HG03469 (cell line): ENCODE results near the gene SAMD5.
"Not testable (repeated sequence)": the region's sequence is repeated elsewhere in the genome, so short reads cannot be mapped to it uniquely, and the experiment has no call there.

Source experiments
- ATAC-seq: cut with Tn5 transposase; IDR thresholded peaks from one replicate; pipeline ENCODE4 v1.9.1; 2021; ENCODE audit warnings: mild to moderate bottlenecking, moderate library complexity, moderate number of reproducible peaks; ENCODE audit not compliant: unreplicated experiment

Gene SAMD5

DNA sequence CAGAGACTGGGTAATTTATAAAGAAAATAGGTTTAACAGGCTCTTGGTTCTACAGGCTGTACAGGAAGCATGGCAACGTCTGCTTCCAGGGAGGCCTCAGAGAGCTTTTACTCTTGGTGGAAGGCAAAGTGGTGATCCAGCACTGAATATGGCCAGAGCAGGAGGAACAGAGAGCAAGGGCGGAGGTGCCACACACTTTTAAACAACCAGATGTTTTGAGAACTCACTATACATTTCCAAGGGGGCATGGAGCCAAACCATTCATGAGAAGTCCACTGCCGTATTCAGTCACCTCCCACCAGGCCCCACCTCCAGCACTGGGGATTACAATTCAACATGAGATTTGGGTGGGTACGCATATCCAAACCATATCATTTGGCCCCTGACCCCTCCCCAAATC lies 18.7 kb downstream of the SAMD5 start:
- no peak for ATAC-seq

DNA sequence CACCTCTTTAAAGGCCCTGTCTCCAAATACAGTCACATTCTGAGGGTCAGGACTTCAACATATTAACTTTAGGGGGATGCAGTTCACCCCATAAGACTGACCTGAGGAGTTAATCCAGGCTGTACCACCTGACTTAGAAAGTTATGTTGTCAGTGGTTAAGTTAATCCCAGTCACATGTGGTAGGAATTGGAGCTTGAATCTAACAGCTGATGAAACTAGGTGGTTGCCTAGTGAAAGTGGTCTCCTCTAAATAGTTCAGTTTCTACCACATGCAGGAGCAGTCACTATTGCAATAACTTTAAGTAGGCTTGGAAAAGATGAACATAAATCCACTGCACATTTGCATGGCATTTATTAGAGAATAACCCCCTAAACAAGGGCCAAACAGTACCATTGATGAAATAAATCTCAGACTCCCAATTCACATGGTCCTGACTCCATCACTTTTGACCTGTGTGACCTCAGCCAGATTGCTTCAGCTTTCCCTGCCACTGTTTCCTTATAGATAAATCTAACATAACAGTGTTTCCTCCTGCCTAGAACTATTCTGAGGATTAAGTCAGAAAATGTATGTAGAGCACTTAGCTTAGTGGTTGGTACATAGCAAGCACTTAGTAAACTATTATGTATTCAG lies 20.1 kb downstream of the SAMD5 start:
- no peak for ATAC-seq

DNA sequence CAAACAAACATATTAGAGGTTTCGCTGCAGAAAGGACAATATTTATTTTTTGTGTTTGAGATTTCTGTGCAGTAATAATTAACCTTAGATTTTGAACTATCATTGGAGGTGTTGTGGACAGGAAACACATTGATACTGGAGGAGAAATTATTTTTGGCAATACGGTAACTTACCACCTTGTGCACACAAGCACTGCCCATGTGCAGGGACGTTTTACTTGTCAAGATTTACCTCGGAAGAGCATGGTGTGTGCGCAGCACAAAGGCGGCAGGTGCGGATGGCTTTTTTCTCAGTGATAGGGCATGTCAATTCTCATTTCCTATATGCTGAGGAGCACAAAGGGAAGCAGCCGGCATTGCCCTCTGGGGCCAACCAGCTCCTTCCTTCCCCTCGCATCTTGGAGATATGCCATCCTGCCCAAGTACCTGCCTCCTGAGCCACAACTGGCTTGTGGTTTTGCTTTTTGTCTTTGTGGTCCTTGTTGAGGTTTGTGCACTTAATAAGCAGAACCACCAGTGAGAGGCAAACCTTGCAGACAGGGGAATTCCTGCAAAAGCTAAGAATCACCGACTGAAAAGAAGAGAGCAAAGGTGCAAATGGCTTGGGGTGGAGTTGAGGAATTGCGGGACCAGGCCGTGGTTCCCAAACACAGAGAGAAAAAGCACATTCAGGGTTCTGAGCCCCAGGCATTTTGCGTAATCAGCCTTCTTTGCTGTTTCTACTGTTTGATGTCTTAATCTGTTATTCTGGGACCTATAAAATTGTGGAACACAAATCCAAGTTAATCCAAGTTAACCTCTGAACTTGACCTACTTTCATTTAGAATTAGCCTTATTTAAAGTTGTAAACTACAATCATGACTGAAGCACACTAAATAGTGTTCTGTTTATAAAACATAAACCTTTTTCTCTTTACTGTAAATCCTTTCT lies 21.9 kb downstream of the SAMD5 start:
- no peak for ATAC-seq

DNA sequence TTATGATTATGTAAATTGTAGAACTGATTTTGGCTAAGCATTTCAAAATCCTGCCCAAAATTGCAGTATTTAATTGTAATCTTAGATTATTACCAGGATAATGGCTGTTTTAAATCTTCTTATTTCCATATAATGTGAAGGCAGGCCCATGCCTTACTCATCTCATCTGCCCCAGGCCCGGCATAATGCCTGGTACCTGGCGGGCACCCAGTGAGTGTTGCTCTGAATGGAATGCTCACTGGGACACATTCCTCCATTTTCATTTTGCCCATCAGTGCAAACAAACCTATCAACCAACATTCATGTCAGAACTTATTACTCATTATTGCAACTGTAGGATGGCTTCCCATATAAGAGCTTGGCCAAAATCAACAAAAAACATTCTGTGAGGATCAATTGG lies 22.8 kb downstream of the SAMD5 start:
- no peak for ATAC-seq

DNA sequence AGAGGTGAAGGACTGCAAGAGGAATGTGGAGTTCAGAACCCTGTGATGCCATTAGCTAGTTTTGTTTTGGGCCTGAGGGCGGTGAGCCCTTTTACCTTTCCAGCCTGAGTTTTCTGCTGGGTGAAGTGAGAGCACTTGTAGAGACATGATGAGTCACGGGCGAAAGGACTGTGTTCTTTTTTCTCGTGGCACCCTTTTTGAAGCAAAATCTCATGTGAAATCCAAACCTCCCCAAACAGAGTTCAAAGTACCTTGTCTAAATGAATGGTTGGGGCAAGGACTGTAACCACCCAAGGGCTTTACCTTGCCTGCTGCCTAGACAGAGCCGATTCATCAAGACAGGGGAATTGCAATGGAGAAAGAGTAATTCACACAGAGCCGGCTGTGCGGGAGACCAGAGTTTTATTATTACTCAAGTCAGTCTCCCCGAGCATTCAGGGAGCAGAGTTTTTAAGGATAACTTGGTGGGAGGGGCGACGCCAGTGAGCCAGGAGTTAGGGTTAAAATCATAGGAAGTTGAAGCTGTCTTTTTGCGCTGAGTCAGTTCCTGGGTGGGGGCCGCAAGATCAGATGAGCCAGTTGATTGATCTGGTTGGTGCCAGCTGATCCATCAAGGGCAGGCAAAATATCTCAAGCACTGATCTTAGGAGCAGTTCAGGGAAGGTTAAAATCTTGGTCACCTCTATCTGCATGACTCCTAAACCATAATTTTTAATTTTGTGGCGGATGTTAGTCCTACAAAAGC lies 25.8 kb downstream of the SAMD5 start:
- ATAC-seq: no peak

DNA sequence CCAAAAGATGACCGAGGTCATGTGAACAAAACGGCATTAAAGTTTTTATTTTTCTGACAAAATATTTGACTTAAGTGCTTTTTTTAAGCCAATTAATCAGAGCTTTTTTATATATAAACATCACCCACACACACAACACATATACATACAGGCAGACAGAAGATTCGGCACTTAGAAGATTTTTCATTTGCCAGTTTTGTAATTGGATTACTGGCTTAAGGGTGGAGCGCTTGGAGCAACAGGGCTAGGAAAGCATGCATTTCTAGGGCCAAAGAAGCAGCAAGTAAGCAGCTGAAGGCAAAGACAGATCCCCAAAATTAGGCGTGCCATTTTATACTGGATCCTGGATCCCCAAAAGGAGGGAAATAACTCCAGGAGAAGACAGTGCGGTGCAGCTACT lies 30.3 kb downstream of the SAMD5 start:
- no peak for ATAC-seq

DNA sequence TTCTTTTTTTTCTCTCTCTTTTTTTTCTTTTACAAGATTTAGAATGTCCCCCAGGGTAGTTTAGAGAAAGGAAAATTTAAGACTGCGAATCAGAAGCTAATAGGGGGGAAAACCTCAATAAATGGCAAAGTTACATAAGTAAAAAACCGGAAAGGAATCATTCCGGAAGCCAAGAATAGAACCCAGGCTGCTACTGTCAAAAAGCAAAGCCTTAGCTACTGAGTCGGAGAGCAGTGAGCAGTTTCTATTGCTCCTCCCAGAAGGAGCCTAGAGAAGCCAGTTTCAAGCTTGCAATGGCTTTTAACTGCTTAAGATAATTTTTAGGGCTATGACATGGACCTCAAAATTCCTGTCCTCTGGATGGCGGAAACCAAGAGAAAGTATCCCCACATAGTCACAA lies 31.6 kb downstream of the SAMD5 start:
- ATAC-seq: no peak

DNA sequence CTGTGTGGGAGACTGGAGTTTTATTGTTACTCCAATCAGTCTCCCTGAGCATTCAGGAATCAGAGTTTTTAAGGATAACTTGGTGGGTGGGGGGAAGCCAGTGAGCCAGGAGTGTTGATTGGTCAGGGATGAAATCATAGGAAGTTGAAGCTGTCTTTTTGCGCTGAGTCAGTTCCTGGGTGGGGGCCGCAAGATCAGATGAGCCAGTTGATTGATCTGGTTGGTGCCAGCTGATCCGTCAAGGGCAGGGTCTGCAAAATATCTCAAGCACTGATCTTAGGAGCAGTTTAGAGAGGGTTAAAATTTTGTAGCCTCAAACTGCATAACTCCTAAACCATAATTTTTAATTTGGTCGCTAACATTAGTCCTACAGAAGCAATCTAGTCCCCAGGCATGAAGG lies 33.9 kb downstream of the SAMD5 start:
- not testable (repeated sequence) for ATAC-seq

DNA sequence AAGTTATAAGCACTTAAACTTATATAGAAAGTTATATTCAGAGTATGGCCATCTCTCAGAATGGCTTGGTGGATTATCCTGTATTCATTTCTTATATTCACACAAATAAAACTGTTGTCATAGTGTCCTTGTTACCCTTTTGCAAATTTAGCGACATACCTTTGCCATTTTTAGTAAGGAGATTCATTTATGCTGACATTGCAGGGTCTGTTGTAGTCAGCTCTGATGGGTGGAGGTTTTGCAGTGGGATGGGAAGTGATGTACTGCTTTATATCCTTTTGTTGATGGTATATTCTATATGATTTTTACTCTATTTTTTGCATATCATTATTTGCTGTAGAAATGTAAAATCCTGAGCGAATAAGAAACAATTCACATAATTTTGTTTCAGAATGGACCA lies 35.9 kb downstream of the SAMD5 start:
- ATAC-seq: no peak

DNA sequence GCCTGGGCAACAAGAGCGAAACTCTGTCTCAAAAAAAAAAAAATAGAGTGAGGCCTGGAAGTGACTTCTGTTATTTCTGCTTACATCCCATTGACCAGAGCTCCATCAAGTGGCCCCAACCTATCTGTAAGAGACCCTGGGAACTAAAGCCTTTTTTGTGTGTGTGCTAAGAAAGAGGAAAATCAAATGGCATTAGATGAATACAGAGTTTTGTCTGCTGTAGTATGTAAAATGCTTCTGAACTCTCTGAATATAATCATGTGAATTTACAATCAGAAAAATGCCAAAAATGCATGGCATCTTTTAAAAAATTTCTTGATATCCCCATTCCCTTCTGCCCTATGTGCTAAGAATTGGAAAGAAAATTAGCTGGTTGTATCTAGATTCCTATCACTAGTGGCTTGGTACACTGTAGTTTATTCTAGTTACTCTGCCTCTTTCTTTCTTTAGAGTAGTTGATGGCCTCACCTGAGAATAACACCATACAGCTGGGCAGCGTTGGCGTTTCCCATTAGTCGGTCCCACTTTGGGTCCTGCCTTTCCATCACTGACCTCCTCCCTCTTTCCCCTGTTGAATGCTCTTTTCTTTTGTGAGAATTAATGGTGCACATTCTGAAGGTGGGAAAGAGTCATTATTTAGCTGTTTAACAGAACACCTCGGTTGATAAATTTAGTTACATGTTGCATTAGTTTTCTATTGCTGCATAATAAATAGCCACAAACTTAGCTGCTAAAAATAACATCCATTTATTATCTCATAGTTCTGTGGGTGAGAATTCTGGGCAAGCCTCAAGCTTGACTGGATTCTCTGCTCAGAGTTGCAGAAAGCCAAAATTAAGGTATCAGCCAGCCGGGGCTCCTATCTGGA lies 38.2 kb downstream of the SAMD5 start:
- no peak for ATAC-seq

DNA sequence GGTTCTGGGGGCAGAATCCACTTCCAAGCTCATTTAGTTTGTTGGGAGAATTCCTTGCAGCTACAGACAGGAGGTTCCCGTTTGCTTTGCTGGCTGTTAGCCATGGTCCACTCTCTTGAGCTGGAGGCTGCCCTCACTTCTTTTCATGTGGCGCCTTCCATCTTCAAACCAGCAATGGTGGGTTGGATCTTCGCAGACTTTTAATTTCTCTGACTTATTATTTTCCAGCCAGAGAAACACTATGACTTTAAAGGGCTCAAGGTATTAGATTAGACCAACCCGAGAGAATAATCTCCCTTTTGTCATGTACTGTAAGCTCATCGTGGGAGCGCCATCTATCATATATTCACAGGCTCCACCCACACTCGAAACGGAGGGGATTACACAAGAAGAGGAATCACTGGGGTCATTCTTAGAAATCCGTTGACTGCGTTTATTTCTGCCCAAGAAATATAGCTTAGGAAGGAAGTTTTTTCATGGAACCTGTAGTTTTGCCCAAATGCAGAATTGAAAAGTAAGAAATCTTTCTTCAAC lies 38.9 kb downstream of the SAMD5 start:
- no peak for ATAC-seq

DNA sequence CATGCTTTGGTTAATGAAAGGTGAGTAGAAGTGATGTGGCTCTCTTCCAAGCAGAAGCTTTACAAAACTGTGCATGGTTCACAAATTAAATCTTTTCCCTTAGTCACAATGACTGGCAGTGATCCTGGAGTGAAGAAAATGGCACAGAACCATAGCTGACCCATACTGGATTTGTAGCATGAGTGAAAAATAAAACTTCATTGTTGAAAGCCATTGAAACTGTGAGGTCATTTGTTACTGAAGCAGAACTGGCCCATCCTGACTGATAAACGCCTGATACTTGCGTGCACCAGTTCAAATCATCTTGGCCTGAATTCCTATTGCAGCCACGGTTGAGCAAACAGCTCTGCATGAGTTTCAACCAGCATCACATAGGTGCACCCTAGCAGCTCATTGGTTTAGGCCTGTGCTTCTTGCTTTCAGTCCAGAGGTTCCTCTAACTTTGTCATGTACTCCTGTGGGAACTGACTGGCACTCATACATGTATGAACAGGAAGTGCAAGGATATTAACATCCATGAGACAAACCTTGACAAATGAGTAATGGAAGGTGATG lies 40.5 kb downstream of the SAMD5 start:
- ATAC-seq: no peak

DNA sequence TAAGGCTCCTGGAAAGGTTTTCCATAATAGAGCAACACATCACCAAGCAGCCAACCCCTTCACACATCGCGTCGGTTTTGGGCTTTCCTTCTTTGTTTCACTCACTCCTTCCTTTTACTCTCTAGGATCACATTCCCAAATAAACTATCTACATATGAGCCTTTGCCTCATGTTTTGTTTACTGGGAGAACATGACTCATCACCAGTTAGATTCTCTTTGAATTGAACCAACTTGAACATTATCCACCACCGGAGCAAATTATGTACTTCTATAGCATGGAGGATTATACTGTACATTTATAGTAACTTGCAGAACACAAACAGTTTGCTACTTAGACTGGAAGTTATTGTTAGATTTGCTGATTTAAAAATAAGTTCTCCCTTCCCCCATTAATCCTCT lies 41.0 kb downstream of the SAMD5 start:
- no peak for ATAC-seq

DNA sequence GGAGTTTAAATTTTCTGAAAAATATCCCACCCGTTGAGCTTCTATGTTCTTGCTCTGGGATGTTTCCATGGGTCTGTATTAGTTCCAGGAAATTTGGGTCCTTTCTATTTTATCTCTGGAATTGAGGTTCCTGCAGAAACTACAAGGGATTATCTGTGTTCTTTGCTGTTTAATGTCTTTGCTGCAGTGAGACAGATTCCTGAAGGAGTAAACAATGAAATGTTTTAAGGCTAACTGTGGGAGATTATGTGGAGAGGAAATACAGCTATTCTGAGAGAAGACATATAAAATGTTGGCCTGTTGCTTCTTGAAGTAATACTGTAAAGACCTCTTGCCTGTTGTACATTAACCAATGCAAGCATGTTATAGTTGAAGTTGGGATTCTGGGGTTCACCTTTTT lies 43.5 kb downstream of the SAMD5 start:
- no peak for ATAC-seq

DNA sequence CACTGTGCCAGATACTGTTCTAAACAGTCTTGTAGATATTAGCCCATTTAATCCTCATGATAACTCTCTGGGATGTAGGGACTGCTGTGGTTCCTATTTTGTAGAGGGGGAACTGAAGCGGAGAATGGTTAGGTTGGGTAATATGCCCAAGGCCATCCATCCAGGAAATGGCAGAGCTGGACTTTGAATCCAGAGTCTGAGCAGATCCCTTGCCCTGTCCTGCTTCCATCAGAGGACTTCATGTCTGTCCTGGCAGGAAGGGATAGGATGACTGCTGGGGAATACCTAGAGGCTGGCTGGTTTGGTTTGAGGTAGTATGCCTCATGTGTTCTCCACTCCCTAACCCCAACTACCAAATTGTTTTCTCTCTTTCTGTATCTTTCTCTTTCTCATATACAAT lies 44.6 kb downstream of the SAMD5 start:
- no peak for ATAC-seq

DNA sequence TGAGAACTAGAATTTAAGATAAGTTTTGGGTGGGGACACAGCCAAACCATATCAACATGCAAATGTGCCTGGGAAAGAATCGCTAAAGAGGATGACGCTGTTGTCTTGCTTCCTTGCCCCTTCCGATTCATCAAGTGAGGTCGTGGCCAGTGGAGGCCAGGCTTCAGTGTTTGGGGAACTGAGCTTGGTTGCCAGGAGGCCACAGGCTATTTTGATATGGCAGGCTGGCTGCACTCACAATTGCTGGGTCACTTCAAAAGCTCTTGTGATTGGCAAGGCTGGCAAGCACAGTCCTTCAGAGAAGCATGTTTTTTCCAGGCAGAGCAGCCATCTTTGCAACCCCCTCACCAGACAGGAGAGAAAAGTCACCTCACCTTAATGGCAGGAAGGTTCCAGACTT lies 45.8 kb downstream of the SAMD5 start:
- ATAC-seq: no peak

DNA sequence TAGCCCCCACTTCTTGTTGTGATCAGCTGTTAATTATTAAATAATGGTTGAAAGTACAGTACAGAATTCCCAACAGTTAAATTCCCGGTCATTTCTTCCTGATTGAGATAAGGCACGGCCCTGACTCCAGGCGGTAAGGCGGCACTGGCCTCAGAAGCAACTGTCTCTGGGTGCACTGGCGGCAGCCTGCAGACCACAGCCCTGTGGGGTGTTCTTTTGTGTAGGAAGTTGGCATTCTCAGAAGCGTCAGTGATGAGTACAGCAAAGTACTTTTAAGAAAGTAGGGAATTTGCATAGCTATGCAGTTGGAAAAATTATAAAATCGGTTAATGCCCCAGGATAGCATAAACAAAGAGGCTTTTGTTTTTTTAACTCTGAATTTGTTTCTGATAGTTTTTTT lies 50.5 kb downstream of the SAMD5 start:
- no peak for ATAC-seq

DNA sequence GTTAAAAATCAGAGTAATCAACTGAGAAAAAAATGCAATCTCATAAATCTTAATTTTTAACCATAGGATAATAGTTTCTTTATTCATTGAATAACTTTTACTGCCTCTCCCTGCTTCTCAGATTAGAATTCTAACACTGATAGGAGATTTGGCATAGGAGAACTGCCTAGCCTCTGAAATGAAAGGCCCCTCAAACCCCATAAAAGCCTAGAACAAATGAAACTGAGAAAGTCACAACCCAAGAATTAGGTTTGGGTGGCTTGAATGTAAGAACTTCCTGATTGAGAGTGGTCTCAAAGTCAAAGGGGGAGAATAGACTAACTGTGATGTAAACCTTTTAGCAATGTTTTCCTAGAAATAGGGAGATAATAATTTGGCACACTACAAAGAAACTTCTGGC lies 52.2 kb downstream of the SAMD5 start:
- no peak for ATAC-seq

DNA sequence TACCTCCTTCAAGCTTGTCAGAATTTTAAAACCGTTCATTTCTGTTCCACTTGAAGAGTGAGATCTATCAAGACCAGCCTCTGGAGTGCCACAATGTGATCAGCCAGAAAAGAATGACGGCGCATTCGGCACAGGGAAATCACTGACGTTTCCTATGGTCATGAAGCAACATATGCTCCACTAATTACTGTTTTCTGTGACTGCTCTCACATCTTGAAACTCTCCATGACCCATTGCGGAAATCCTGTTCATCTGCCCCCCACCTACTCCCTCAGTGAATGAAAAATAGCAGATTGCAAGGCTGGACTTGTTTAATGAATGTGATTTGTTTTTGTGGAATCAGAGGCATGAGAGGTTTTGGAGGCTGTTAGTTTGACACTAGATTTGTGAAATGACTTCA lies 53.2 kb downstream of the SAMD5 start:
- no peak for ATAC-seq

DNA sequence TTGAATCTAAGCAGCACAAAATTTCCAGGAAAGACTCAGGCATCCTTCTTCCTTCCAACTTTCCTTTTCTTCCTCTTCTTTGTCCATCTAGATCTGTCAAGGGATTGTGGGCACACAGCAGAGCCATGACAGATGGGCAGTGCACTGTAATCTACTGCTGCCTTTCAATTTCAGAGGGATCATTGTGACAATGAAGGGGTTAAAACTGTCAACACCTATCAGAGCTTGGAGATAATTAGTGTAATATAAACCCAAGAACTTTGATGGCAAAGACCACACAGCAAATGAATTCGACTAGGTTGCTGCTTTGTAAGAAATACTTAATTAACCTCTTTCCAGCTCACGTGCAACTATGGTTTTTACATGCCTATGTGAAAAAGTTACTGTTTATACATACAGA lies 55.0 kb downstream of the SAMD5 start:
- ATAC-seq: no peak
